IMR-90 (cell line): ENCODE results near the gene C1QC. TPM values are rescaled to one million over a fixed set of nuclear protein-coding genes. Genes with fewer than 3 reads are reported as not detected.

Experiments used
- ATAC-seq: fragments of 200-7000 bp; cut with Tn5 transposase; 2 replicates; pipeline ENCODE4 v1.9.1; 2020; ENCODE audit warnings: low read depth, mild to moderate bottlenecking, moderate library complexity
- BruUV-seq: library from RNA; stranded (reverse); fragments of 400-500 nt; replicated peaks from 2 replicates; lab custom pipeline; 2021; lab: Mats Ljungman, UMichigan
- CTCF ChIA-PET: fragments of 300-600 bp; formaldehyde crosslinking; extraction: SDS; loops from one replicate; lab custom pipeline; 2021; ENCODE audit warnings: antibody characterized with exemption; lab: Yijun Ruan, JAX
- POLR2A ChIA-PET: fragments of 300-600 bp; sonication (Branson Sonifier 250); formaldehyde crosslinking; loops from one replicate; lab custom pipeline; 2022; ENCODE audit warnings: antibody characterized with exemption; ENCODE audit not compliant: unreplicated experiment; lab: Charles Lee
- DNase-seq: peaks from one replicate; pipeline ENCODE4 v3.0.0; 2013
- H2AFZ ChIP-seq: replicated peaks from 2 replicates; pipeline ENCODE3; 2013; ENCODE audit warnings: low read length, mild to moderate bottlenecking; ENCODE audit not compliant: poor library complexity
- H2AK5ac ChIP-seq: 2 replicates; pipeline ENCODE4 v1.6.1; 2013; ENCODE audit warnings: low read depth, low read length, inconsistent platforms
- H2AK9ac ChIP-seq: replicated peaks from 2 replicates; pipeline ENCODE3; 2013; ENCODE audit warnings: mild to moderate bottlenecking, low read depth, low read length, moderate library complexity; ENCODE audit not compliant: poor library complexity
- H2BK120ac ChIP-seq: 2 replicates; pipeline ENCODE4 v1.6.1; 2013; ENCODE audit warnings: low read depth, low read length, inconsistent platforms
- H2BK15ac ChIP-seq: 3 replicates; pipeline ENCODE4 v1.6.1; 2013; ENCODE audit warnings: low read depth, low read length, inconsistent platforms
- H2BK20ac ChIP-seq: 2 replicates; pipeline ENCODE4 v1.6.1; 2013; ENCODE audit warnings: low read depth, mild to moderate bottlenecking, inconsistent platforms, low read length, moderate library complexity
- H2BK5ac ChIP-seq: 2 replicates; pipeline ENCODE4 v1.6.1; 2013; ENCODE audit warnings: mild to moderate bottlenecking, low read depth, low read length, inconsistent platforms; ENCODE audit not compliant: poor library complexity, severe bottlenecking
- H3K14ac ChIP-seq: replicated peaks from 2 replicates; pipeline ENCODE4 v1.6.1; 2013; ENCODE audit warnings: low read depth, low read length, inconsistent platforms
- H3K18ac ChIP-seq: 2 replicates; pipeline ENCODE4 v1.6.1; 2013; ENCODE audit warnings: low read depth, low read length, control low read depth
- H3K23ac ChIP-seq: 2 replicates; pipeline ENCODE4 v1.6.1; 2013; ENCODE audit warnings: low read depth, low read length, inconsistent platforms
- H3K27ac ChIP-seq: 2 replicates; pipeline ENCODE4 v1.5.1; 2013; ENCODE audit warnings: mild to moderate bottlenecking, control low read depth, low read length; ENCODE audit not compliant: insufficient read depth
- H3K27me3 ChIP-seq: 2 replicates; pipeline ENCODE4 v1.6.1; 2013; ENCODE audit warnings: low read length; ENCODE audit not compliant: control insufficient read depth, insufficient read depth
- H3K36me3 ChIP-seq: 2 replicates; pipeline ENCODE4 v1.6.1; 2013; ENCODE audit warnings: low read length, mixed read lengths; ENCODE audit not compliant: control insufficient read depth, insufficient read depth
- H3K4ac ChIP-seq: 2 replicates; pipeline ENCODE4 v1.6.1; 2013; ENCODE audit warnings: low read depth, low read length, inconsistent platforms
- H3K4me1 ChIP-seq: 2 replicates; pipeline ENCODE4 v1.6.1; 2013; ENCODE audit warnings: low read length, mixed read lengths; ENCODE audit not compliant: control insufficient read depth, insufficient read depth
- H3K4me2 ChIP-seq: 2 replicates; pipeline ENCODE4 v1.6.1; 2013; ENCODE audit warnings: low read depth, mild to moderate bottlenecking, control low read depth, low read length, moderate library complexity
- H3K4me3 ChIP-seq: 2 replicates; pipeline ENCODE4 v1.5.1; 2013; ENCODE audit warnings: low read depth, mild to moderate bottlenecking, control low read depth, low read length, moderate library complexity; ENCODE audit not compliant: insufficient read depth
- H3K56ac ChIP-seq: 2 replicates; pipeline ENCODE4 v1.6.1; 2013; ENCODE audit warnings: low read length, inconsistent platforms; ENCODE audit not compliant: insufficient read depth; ENCODE audit errors: extremely low read depth
- H3K79me1 ChIP-seq, 2 experiments: 2 replicates each; pipeline ENCODE4 v1.6.1; 2013; ENCODE audit warnings: low read length in 2 of 2, inconsistent platforms in 1 of 2, low read depth in 1 of 2
- H3K9ac ChIP-seq: 2 replicates; pipeline ENCODE4 v1.6.1; 2013; ENCODE audit warnings: low read depth, low read length, control low read depth
- H3K9me1 ChIP-seq: 2 replicates; pipeline ENCODE4 v1.6.1; 2013; ENCODE audit warnings: low read length, inconsistent platforms; ENCODE audit not compliant: insufficient read depth
- H3K9me3 ChIP-seq: 2 replicates; pipeline ENCODE4 v1.6.1; 2013; ENCODE audit warnings: low read length; ENCODE audit not compliant: control insufficient read depth, insufficient read depth
- H4K20me1 ChIP-seq: 2 replicates; pipeline ENCODE4 v1.6.1; 2013; ENCODE audit warnings: low read length, inconsistent platforms; ENCODE audit not compliant: insufficient read depth
- H4K5ac ChIP-seq: 2 replicates; pipeline ENCODE4 v1.6.1; 2013; ENCODE audit warnings: mild to moderate bottlenecking, low read depth, low read length, control low read depth
- H4K8ac ChIP-seq, 2 experiments: 2 replicates each; pipeline ENCODE4 v1.6.1; 2013; ENCODE audit warnings: low read depth in 2 of 2, low read length in 2 of 2, control low read depth in 1 of 2, inconsistent platforms in 1 of 2
- H4K91ac ChIP-seq: 2 replicates; pipeline ENCODE4 v1.6.1; 2013; ENCODE audit warnings: low read depth, low read length, inconsistent platforms; ENCODE audit not compliant: insufficient read depth
- BHLHE40 ChIP-seq: fragments of 150-350 bp; IDR thresholded peaks from 2 replicates; pipeline ENCODE4 v1.6.1; 2016; ENCODE audit warnings: mild to moderate bottlenecking, low read depth, low read length
- CEBPB ChIP-seq: IDR thresholded peaks from 2 replicates; pipeline ENCODE4 v1.6.1; 2012; ENCODE audit warnings: low read depth, low read length, improper control_type of control experiment
- ELK1 ChIP-seq: fragments of 150-350 bp; IDR thresholded peaks from 2 replicates; pipeline ENCODE4 v1.6.1; 2016; ENCODE audit warnings: low read depth, mild to moderate bottlenecking, low read length, moderate library complexity, borderline replicate concordance
- MAFK ChIP-seq: IDR thresholded peaks from 2 replicates; pipeline ENCODE4 v1.6.1; 2012; ENCODE audit warnings: low read depth, low read length, improper control_type of control experiment
- MAZ ChIP-seq: IDR thresholded peaks from 2 replicates; pipeline ENCODE4 v1.6.1; 2012; ENCODE audit warnings: low read depth, mild to moderate bottlenecking, low read length, improper control_type of control experiment, moderate library complexity, borderline replicate concordance
- MXI1 ChIP-seq: IDR thresholded peaks from 2 replicates; pipeline ENCODE4 v1.6.1; 2012; ENCODE audit warnings: low read depth, mild to moderate bottlenecking, low read length, moderate library complexity, borderline replicate concordance
- RAD21 ChIP-seq: IDR thresholded peaks from 2 replicates; pipeline ENCODE4 v1.6.1; 2012; ENCODE audit warnings: low read length, improper control_type of control experiment
- RFX5 ChIP-seq: IDR thresholded peaks from 2 replicates; pipeline ENCODE4 v1.8.0; 2012; ENCODE audit warnings: low read depth, mild to moderate bottlenecking, low read length, moderate library complexity
- SMC3 ChIP-seq: fragments of 150-350 bp; IDR thresholded peaks from 2 replicates; pipeline ENCODE4 v1.6.1; 2016; ENCODE audit warnings: low read depth, mild to moderate bottlenecking, antibody characterized with exemption, low read length, moderate library complexity
- WGBS, 2 experiments: methylation state at CpG; one replicate each; pipeline versions ENCODE4 v1.1.5 to v1.1.7; 2013; ENCODE audit warnings: missing lambda C conversion rate in 2 of 2; ENCODE audit not compliant: insufficient read length in 1 of 2; ENCODE audit errors: extremely low coverage in 2 of 2; 5-methylcytosine and 5-hydroxymethylcytosine counted together
- dilution Hi-C: fragments of 300-500 bp; cut with HindIII; formaldehyde crosslinking; loops from one replicate; pipeline ENCODE4 v1.14.3; 2018; ENCODE audit warnings: low sequenced_read_pairs; ENCODE audit not compliant: unreplicated experiment
- in situ Hi-C: fragments of 300-500 bp; cut with MboI; formaldehyde crosslinking; loops from 3 replicates; pipeline ENCODE4 v1.14.3; 2019; ENCODE audit warnings: low sequenced_read_pairs, inconsistent platforms, mixed read lengths
- intact Hi-C: fragments of 100-400 bp; cut with micrococcal nuclease; formaldehyde crosslinking; loops from 2 replicates; pipeline ENCODE4 v1.10.0; 2022
- polyA plus RNA-seq, 3 experiments: library from polyadenylated mRNA; depleted of rRNA; stranded (reverse); fragments of >200 nt; gene quantifications; 2 replicates each; pipeline ENCODE4 v1.2.3, GENCODE V29; 2012; ENCODE audit warnings: low replicate concordance in 1 of 3
- total RNA-seq: library from RNA; depleted of rRNA; stranded (reverse); fragments of >200 nt; gene quantifications from 2 replicates; pipeline ENCODE4 v1.2.3, GENCODE V29; 2012

Gene C1QC
- total and polyA plus RNA-seq, 2 of the 4 experiments (the other 2 are of a cell fraction), result not detected

GRCh38 chr1:22613951-22614350 is 29.5 kb upstream of the C1QC start:
- DNase-seq (no peak), ATAC-seq (no peak)
- dilution Hi-C loops (no loop called here), intact Hi-C loops (no loop called here), in situ Hi-C loops (no loop called here)
- H2BK5ac ChIP-seq, result no peak overlapping the region
- no peak overlapping the region for H3K4me2 ChIP-seq
- no peak overlapping the region for H3K18ac ChIP-seq
- H2BK20ac ChIP-seq, result no peak overlapping the region
- no peaks in the 10 kb centered on the region for H3K4me1 ChIP-seq
- no peak overlapping the region for H4K91ac ChIP-seq
- POLR2A ChIA-PET, result no interaction called here
- H3K9ac ChIP-seq, result no peak overlapping the region
- no peak overlapping the region for H3K14ac ChIP-seq
- H2BK120ac ChIP-seq, result no peak overlapping the region
- no peaks in the 10 kb centered on the region for H3K9me3 ChIP-seq
- H3K4me3 ChIP-seq, result no peak overlapping the region
- no peak overlapping the region for H3K27ac ChIP-seq
- no TSS peak for BruUV-seq
- H3K4ac ChIP-seq, result no peak overlapping the region
- H2AK9ac ChIP-seq, result no peak overlapping the region
- no peak overlapping the region for H4K5ac ChIP-seq
- H3K56ac ChIP-seq, result no peak overlapping the region
- peaks cover 4% of the 10 kb centered on the region; the same call in 1 of the 2 replicates for H4K20me1 ChIP-seq
- CTCF ChIA-PET, result no interaction called here
- H2BK15ac ChIP-seq, result no peak overlapping the region
- no peak for TF ChIP-seq SMC3
- no peak for TF ChIP-seq RAD21
- TF ChIP-seq MAZ, result no peak
- TF ChIP-seq MXI1, result no peak
- no peak for TF ChIP-seq ELK1
- TF ChIP-seq CEBPB, result no peak
- no peak for TF ChIP-seq MAFK
- no peak for TF ChIP-seq BHLHE40
- TF ChIP-seq RFX5, result no peak
- no peaks in the 10 kb centered on the region; the same call in 1 of the 2 replicates for H3K9me1 ChIP-seq
- H3K23ac ChIP-seq, result no peak overlapping the region
- no peaks in the 10 kb centered on the region for H3K79me1 ChIP-seq
- no peak overlapping the region for H4K8ac ChIP-seq
- WGBS, 2 experiments, result 45% methylated on average over 7 of the region's 12 CpGs; no CpG with 5 or more reads in 1 of the 2 experiments
- no peak overlapping the region for H2AK5ac ChIP-seq
- no peaks in the 10 kb centered on the region for H3K36me3 ChIP-seq
- peaks cover 40% of the 10 kb centered on the region for H3K27me3 ChIP-seq
- no peak overlapping the region for H2AFZ ChIP-seq
